Measurements from ENCODE around the gene ESYT1. TPM values are rescaled to one million over a fixed set of nuclear protein-coding genes. Genes with fewer than 3 reads are reported as not detected.
A peak's percentile ranks its signal among the peaks of the same experiment; 100 is the strongest.

ESYT1 gene
- total and polyA plus RNA-seq, 9 of the 15 experiments (the other 6 are each of a cell fraction or from before 2014, with no cell fraction given), result 132 to 420 (median 164) TPM

GRCh38 chr12:56151672-56152131, 23.6 kb downstream of the ESYT1 start (continued):
- TF ChIP-seq ZNF77 (CRISPR knock-in tag; IDR thresholded peaks at IDR 0.05) (no peak), ZBTB33 (CRISPR knock-in tag; IDR thresholded peaks at IDR 0.05) (no peak), SLC30A9 (CRISPR knock-in tag; IDR thresholded peaks at IDR 0.05) (no peak), SMARCA5 (IDR thresholded peaks at IDR 0.05) (no peak), ETV1 (tag; conservative IDR thresholded peaks at IDR 0.05; ENCODE audit: low read depth) (no peak), ZNF589 (CRISPR knock-in tag; IDR thresholded peaks at IDR 0.05; ENCODE audit: low read depth) (no peak), RNF2 (IDR thresholded peaks at IDR 0.05) (no peak), MCM7 (IDR thresholded peaks at IDR 0.05) (no peak), HSF4 (CRISPR knock-in tag; IDR thresholded peaks at IDR 0.05; ENCODE audit: borderline replicate concordance) (no peak), TRIM28 (IDR thresholded peaks at IDR 0.05) (no peak), KLF16 (IDR thresholded peaks at IDR 0.05) (no peak), ZNF592 (IDR thresholded peaks at IDR 0.05) (peak; percentile 50; the same call in 1 of the 2 replicates), NFYB (IDR thresholded peaks at IDR 0.05; ENCODE audit: extremely low read depth, insufficient read length) (no peak), L3MBTL2 (IDR thresholded peaks at IDR 0.05) (peak; percentile 70), ZNF197 (CRISPR knock-in tag; IDR thresholded peaks at IDR 0.05; ENCODE audit: low read depth) (0 out of 2 replicates have a peak, but pooled peaks have one; percentile 6), HDAC3 (IDR thresholded peaks at IDR 0.05; ENCODE audit: borderline replicate concordance, partially characterized antibody) (no peak), BRF1 (IDR thresholded peaks at IDR 0.05; ENCODE audit: borderline replicate concordance, extremely low read depth, insufficient read length) (no peak), RB1 (IDR thresholded peaks at IDR 0.05; ENCODE audit: low read depth) (no peak), SRSF9 (IDR thresholded peaks at IDR 0.05; ENCODE audit: borderline replicate concordance, low read depth, low read length) (no peak), HLTF (IDR thresholded peaks at IDR 0.05) (no peak)
- TF ChIP-seq, protein P1, sequence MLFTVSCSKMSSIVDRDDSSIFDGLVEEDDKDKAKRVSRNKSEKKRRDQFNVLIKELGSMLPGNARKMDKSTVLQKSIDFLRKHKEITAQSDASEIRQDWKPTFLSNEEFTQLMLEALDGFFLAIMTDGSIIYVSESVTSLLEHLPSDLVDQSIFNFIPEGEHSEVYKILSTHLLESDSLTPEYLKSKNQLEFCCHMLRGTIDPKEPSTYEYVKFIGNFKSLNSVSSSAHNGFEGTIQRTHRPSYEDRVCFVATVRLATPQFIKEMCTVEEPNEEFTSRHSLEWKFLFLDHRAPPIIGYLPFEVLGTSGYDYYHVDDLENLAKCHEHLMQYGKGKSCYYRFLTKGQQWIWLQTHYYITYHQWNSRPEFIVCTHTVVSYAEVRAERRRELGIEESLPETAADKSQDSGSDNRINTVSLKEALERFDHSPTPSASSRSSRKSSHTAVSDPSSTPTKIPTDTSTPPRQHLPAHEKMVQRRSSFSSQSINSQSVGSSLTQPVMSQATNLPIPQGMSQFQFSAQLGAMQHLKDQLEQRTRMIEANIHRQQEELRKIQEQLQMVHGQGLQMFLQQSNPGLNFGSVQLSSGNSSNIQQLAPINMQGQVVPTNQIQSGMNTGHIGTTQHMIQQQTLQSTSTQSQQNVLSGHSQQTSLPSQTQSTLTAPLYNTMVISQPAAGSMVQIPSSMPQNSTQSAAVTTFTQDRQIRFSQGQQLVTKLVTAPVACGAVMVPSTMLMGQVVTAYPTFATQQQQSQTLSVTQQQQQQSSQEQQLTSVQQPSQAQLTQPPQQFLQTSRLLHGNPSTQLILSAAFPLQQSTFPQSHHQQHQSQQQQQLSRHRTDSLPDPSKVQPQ (CRISPR knock-in tag; IDR thresholded peaks at IDR 0.05; ENCODE audit: borderline replicate concordance), result no peak

Data from K562 (cell line).